H4 (cell line): ENCODE results near the gene THADA. TPM values are rescaled to one million over a fixed set of nuclear protein-coding genes. Genes with fewer than 3 reads are reported as not detected.

Experiments used
- DNase-seq: peaks from one replicate; pipeline ENCODE4 v3.0.0-alpha.2; 2015; ENCODE audit warnings: low spot score
- total RNA-seq: library from RNA; depleted of rRNA; stranded (reverse); fragments of >200 nt; shearing (Covaris generic); gene quantifications from 2 replicates; pipeline ENCODE4 v1.2.3, GENCODE V29; 2014

THADA gene
- total RNA-seq, 1 experiment from 2014 or later, result 10.9 TPM

DNA sequence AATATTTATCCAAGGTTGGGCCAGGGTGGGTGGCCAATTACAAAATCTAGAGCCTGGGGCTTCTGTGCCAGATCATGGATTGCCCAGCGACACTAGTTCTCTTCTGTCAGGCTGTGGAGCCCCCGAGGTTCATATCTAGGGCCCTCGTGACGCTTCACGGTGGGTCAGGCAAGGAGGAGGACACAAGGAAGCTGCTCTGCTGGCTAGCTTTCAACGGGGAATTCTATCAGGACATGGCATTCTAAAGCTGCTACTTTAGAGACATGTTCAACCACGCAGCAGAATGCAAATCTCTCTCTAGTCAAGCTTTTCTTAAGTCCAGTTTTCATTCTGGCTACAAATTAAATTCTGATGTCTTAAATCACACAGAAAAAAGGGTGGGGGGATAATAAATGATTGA, 180.2 kb downstream of the THADA start:
- no peak for DNase-seq

DNA sequence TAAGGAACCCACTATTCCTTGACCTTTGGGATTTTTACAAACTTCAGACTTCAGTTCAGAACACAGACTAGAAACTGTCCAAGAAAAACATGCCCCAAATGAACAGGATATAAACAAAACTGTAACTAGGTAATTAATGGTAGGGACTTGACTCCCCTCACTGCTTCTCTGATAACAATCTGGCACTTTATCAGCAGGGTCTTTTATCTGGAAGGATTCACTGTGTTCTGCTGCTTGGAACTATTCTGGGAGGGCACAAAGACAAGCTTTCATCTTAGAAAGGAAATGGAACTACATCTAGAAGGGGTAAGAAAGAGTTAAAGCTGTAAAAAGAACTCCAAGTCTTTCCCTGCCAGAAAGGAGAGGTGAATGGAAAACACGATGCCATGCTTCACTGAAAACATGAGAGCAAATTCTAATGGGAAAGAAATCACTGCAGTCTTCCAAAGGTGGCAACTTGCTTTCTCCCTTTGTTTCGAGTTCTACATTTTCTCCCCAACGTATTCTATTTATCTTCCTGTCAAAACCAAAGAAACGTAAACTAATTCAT, 181.2 kb downstream of the THADA start:
- no peak for DNase-seq

DNA sequence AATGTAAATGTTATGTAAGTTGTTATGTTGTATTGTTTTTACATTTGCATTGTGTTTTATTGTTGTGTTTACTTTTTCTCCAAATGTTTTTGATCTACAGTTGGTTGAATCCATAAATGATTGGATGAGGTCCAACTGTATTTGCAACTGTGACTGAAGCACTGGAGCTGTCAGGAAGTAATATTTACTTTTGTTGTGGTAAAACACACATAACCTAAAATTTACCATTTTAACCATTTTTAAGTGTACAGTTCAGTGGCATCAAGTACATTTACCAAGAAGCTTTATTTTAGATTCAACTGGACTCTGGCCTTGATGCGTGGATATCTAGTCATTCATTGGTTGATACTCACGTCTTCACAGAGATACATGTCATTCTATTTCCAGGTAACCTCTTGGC, 181.8 kb downstream of the THADA start:
- no peak for DNase-seq

DNA sequence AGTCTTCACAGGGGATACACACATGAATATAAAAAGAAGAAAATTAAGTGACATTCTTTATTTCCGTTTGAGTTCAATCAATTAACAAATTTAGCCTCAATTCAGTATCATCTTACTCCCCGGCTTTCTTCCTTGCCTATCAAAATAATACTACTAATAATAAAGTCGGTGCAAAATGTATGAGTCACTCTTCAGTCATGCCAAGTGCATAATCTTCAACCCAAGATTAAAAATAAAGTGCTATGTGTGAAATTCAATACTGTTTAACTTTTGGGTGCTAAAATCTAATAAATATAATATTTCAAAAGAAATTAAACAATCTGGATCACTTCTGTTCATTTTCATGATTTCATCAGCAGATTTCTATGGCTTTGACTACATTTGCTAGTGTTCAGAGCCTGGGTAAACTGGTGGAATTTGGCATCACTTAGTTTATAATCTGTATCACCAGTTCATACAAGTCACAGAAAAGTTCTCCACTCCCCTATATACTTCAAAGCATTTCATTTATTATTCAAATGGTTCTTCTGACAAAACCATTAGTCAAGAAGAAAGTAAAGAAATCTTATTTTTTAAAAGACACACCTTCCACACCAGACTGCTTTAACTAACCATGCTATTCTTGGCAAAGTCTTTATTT, 183.6 kb downstream of the THADA start:
- no peak for DNase-seq

DNA sequence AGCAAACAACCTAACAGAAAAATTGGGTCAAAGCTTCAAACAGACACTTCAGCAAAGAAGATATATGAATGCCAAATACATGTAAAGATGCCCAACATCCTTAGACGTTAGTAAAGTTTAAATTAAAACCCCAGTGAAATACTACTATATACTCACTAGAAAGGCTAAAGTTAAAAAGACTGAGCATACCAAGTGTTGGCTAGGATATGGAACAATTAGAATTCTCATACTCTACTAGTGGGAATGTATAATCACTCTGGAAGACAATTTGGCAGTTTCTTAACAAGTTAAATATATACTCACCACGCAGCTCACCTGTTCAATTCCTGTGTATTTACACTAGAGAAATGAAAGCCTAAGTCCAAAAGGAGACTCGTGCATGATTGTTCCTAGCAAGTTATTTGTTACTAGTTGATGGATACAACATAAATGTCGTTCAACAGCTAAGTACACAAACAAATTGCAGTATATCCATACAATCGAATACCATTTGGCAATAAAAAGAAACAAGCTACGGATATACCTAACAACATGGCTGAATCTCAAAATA, 185.7 kb downstream of the THADA start:
- no peak for DNase-seq

DNA sequence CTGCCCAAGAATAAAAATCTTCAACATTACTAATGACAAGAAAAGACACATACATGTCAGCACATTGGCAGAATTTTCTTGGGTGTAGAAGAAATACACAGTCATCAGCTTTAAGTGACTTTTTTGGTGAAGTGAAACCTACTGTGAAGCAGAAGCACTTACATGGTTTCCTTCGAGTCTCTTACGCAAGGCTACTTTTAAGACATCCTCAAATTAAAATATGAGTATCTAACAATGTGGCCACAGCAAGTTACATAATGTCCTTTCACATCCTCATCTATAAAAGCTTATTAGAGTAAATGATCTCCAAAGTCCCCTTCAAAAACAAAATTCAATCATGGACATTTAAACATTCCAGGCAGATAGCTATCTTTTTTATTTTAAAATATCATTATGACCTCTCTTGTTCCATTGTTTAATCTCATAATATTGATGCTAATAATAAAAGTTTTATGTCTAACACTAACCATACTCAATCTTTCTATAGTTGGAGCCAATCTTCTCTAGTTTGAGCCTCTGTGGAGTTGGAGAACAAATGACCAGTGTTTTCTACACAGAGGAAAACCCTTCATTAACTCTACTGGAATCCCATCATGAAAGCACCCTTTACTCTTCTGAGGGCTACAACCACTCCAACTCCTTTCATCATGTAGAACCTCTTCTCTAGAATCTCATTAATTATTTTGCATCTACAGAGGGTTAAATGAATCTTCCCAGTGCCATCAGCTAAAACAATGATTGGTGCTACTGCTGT, 187.3 kb downstream of the THADA start:
- no peak for DNase-seq

DNA sequence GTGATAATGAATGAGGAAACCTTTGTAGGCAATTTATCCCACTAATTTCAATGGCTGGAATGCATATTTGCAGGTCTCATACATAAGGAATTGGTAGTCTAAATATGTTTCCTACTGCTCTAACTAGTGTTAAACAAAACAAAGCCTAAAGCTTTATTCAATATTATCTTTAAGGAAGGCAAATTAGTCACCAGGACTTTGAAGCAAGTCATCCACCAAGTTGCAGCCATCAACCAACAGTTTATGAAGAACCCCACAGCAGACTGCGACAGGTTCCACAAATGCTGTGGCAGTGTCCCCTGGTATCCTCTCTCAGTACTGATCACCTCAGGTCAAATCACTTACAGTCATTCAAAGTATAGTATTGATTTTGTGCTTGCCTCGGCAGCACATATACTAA, 187.9 kb downstream of the THADA start:
- DNase-seq, result no peak

DNA sequence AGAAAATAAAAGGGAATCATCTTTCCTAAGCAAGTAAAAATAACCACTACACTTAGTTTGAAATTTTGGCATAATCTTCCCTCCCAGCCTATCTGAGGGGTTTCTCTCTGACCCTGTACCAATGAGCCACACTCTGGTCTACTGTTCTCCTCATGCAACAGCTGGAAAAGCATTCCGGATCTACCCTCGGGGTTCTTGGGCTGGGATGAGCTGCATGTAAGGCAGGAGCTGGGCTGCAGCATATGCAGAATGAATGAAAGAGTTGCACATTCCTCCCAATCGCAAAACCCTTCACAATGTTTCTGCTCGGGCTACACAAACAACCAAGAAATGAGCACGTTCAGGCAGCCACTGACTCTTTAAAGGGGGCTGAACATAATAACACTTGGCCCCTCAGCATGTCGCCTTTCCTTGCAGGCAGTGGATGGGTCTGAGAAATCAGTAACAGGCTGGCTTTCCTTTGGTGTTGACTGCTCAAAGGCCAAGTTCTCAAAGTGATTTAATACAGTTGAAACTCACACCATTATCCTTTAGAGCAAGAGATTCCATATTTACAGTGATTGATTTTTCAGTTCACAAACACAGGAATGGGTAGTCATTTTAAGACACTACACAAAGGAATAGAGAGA, 189.1 kb downstream of the THADA start:
- DNase-seq, result no peak

DNA sequence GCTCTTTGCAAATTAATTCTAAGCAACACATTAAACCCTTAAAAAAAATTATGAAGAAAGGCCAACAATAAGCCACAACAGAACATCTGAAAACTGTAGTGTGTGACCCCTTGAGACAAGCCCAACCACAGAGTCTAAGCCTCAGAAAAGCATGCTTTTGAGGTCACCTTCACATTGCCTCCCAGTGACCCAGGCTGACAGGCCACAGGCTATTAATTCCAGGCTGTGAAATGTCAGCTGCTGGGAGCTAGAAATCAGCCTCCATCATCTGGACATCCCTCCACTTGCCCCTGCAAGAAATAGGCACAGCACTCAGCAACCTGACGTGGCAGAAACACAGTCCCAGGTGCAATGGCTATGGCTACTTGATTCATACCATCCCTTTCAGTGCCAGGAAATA, 190.0 kb downstream of the THADA start:
- DNase-seq, result no peak

DNA sequence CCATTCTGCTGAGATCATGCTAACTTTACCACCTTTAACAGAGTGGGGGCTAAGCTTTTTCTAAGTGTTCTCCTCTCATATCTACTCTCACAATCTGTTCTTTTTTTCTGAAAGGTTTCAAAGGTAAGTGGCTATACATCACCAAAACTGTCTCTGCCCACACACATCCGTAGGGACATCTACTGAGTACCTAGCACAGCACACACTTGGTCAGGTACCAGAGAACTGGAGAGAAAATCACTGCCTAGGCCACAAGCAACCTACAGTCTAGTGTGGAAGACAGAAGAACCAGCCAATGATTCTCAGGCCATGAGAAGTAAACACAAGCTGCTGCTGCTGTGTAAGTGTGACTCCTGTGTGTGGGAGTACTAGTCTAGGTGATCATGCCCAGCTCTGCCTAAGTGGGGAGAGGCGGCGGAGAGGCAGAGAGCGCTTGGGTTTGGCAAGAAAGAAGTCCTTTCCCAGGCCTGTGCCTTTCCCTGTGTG, 193.3 kb downstream of the THADA start:
- DNase-seq, result no peak

DNA sequence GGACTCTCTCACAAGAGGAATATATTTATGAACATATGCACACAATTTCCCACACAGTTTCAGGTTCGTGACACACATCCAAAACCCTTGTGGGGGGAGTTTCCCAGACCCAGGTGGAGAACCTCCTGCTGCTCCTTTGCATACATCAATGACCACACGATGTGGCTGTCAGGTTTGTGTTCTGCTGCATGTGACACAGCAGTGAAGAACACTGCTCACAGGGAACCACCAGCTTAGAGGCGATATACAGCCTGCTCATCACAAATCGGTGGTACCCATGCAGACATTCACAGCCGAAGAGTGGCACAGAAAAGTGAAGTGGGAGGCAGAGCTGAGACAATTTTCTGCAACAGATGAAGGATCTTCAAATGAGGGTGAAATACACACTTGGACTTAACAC, 193.8 kb downstream of the THADA start:
- DNase-seq, result no peak

DNA sequence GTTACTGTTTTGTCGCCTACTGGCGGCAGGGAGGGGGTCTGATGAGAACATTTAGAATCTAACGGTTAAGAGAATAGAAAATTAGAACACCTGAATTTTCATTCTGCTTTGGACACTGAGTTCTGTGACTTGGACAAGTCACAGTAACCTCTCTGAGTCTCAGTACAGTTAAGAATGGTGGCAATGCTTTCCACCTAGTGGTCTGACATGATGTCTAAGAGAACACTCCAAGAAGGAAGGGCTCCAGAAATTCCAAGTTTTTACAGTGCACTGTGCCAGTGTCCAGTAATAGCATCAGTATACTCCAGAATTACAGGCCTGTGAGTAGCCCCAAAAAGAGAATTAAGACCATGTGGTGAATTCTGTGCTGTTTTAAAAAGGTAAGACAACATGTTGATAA, 195.3 kb downstream of the THADA start:
- DNase-seq, result no peak

DNA sequence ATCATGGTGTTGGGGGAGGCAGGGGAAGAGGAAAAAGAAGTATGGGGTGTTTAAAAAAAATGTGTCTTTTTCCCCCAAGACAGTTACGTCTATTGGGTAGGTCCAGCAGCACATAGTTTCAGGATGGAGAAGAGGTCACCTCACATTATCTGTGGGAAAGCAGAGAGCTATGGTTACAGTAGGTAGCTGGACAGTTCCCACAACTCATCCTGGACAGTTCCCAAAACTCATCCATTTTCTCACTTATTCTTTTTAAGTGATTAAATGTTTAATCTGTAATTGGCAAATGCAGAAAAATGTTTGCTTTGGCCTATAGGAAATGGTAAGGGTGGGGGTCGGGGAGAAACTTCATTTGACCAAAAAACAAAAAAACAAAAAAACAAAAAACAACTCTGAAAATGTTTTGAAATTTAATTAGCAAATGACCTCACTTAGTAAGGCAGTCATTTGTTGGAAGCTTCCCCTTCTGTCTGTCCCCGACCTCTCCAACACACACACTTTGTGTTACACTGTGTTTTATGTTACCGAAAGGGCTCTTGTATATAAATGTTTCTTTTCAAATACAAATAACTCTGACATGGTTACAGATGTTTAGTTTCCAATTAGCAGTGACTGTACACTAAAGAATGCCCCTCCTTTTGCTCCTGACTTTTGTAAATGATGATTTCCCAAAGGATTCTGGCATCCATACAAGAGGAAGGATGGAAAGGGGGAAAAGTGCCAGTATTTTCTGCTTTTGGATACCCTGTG, 196.1 kb downstream of the THADA start:
- DNase-seq, result peak; percentile 72

DNA sequence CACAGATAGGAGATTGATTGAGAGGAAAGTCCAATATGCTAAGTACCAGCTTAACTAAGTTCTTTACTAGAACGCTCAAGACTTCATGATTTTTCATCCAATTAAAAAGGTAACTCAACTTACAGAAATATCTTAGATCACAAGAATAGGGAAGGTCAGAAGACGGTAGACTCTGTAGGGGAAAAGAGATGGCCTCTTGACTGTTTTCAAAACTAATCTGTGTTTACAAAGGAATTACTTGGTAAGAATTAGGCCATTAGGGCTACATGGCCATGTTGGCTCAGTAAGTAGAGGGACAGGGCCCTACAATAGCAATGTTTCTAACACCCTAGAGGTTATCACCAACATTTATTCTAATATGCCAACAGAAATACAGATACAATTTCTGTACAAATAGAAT, 196.7 kb downstream of the THADA start:
- DNase-seq, result no peak

DNA sequence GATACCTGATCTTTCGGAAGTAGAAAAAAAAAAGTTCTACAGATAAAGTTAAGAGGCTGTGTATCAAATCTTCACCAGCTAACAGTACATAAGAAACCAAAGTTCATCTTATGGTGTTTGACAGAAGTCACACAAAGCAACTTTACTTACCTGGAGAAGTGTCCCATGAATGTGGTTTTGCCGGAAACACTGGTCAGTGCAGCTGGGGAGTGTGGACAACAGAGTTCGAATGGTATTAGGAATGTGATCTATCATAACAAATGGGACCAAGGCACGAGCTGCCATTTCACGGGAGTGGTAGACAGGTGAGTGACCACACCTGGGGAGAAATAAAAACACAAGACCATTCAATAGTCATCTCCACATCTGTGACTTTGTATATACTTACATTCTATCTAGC, 198.0 kb downstream of the THADA start:
- DNase-seq, result no peak

DNA sequence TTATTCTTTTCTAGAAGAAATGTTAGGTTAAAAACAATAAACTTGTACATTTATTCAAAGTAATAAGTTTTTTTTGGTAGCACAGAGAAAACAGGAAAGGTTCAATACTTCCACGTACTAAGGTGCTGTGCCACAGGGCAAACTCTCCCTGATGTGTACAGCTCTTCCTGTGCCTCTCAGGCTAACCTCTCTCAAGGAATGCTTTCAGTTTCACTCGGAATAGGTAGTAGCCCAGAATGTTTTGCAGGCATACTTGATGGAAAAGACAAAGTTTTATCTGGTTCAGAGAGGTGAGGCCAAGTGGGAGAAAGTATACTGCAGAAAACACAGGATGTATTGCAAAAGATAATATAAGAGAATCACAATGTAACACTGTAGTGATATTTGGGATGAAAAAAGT, 198.4 kb downstream of the THADA start:
- no peak for DNase-seq

DNA sequence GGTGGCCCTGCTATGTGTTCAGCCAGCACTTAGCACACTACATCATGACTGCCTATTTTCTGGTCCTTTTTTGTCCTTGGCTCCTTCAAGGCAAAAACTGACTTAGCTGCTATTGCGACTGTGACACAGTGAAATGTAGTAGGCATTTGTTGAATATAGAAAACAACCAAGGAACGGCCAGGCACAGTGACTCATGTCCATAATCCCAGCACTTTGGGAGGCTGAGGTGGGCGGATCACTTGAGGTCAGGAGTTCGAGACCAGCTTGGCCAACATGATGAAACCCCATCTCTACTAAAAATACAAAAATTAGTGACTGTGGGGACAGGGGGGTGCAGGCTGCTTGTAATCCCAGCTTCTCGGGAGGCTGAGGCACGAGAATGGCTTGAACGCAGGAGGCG, 199.5 kb downstream of the THADA start:
- peak; percentile 25 for DNase-seq

DNA sequence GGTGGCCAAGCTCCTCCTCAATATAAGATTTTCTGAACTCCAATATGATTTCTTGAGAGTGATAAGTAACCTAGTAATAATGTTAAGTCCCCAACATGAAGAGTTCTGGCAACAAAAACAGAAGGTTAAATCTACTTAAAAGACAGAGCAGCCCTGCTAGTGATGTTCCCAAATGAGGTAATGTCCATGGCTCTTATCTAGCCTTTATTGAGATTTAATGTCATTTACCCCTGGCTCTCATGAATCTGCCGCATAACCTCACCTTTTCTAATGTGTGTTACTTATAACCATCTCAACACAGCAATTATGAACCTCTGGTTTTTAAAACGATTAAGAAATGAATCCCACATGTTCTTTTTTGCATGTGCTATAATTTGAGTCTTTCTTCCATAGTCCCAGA, 201.9 kb downstream of the THADA start:
- no peak for DNase-seq

DNA sequence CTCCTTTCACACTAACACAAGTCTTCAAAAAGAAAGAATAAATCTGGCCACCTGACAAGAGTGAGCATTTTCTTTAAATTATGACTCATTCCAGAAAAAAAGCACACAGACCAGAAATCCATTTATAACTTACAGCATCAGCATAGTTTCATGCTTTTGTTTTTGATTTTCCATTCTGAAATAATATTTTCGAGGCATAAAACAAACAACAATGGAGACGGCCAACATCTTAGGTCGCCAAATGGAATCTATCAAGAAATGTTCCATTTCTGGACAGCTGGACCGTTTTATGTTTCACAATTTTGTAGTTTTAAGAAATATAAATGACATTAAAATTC, 204.0 kb downstream of the THADA start:
- no peak for DNase-seq

DNA sequence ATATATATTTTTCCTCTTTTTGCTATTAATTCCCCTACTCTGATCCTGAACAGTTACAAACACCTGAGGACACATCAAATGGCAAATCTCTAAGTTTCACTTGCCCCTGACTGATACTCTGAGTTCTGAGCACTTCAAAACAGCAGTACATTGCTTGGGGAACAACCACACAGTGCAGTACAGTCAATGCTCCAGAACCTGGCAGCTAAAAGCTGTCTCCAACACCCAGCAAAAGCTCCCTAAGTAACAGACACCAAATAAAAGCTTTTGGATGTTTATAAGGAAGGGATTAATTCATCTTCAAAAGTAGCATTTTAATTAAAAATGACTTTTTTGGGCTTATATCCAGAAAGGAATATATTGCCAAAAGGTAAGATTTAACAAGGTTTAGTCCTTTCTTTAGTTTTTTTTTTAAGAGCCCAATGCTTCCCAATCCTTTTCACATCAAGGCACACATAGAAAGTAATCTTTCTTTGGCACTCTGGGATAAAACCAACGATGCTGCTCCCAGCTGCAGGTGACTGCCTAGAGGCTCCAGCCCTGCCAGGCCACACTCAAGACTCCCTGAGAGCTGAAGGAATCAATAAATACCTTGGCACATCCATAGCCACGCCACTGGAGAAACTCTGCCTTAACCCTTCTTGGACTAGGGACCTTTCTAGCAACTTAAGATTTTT, 204.5 kb downstream of the THADA start:
- DNase-seq, result no peak
